Measurements from ENCODE around the gene SLC19A1.
"Not testable (repeated sequence)": the region's sequence is repeated elsewhere in the genome, so short reads cannot be mapped to it uniquely, and the experiment has no call there.

SLC19A1 gene

GRCh38 chr21:45562965-45563364 lies 20.7 kb upstream of the SLC19A1 start:
- H3K4me3 ChIP-seq (ENCODE audit: low read length) = no peak overlapping the region
- peak; percentile 61 for DNase-seq (ENCODE audit: low read depth)
- TF ChIP-seq CTCF (conservative IDR thresholded peaks at IDR 0.05; ENCODE audit: low read length) = no peak

DNA sequence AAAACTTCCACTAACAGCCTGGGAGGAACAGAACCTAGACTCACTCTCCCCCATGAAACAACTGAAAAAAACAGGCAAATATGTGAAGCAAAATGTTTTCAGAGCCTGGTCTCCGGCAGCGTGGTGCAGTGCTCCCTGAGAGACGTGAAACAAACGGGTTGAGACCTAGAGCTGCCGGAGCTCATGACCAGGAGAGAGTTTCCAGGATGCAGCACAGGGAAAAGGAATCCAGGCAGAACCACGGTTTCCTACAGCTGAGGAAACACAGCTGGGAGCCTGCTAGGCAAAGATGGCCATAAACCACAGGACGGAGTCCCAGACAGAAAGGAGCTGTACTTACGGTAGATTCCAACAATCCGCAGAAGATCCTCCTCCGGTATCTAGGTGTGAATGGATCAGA lies 20.2 kb upstream of the SLC19A1 start:
- DNase-seq (ENCODE audit: low read depth) = no peak
- no peak overlapping the region for H3K4me3 ChIP-seq (ENCODE audit: low read length)
- no peak for TF ChIP-seq CTCF (conservative IDR thresholded peaks at IDR 0.05; ENCODE audit: low read length)

DNA sequence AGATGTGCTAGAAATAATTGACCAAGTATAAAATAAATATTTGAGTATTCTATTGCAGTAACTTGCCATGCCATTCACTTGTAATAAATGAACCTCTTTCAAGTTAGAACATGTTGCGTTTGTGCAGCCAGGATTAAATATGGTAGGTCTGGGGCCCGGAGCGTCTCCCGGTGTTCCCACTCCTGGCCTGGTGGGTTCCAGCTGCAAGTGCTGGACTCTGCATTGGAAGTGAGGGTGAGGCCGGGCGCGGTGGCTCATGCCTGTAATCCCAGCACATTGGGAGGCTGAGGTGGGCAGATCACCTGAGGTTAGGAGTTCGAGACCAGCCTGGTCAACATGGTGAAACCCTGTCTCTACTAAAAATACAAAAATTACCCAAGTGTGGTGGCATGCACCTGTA lies 19.0 kb upstream of the SLC19A1 start:
- not testable (repeated sequence) for DNase-seq (ENCODE audit: low read depth)

DNA sequence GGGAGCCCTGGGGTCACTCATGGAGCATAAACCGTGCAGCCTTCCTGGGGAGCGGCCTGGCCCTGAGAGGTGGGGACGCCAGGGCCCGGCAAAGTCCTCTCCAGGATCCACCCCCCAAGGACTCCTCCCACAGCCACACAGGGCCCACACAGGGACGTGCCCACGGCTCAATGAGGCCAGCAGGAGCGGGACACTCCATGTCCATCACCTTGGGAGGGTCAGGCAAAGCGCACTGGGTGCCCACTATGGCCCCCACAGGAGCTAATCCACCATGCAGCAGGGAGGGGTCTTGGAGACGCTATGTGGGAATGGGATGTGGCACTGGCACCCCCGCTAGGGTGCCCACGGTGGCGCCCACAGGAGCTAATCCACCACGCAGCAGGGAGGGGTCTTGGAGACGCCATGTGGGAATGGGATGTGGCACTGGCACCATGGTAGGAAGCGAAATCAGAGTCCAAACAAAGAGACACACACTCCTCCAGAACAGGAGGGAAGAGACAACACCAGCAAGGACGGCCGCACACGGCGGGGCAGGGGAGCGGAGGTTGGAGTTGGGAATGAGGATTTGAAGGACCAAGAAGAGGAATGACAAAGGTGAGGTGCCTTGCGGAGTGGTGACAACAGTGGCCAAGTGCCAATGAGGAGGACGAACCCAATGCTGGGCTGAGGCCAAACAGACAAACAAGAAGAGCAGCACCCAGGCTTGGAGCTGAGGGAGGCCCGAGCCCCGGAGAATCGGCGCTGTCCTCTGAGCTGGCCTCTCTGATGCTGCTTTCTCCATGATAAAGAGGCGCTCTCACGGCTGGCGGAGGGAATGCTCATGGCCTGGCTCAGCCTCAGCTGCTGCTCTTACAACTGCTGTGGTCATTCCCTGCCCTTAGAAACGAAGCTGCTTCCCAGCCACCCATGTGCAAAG lies 18.1 kb upstream of the SLC19A1 start:
- no peak for DNase-seq (ENCODE audit: low read depth)
- H3K4me3 ChIP-seq (ENCODE audit: low read length) = no peak overlapping the region
- no peak for TF ChIP-seq CTCF (conservative IDR thresholded peaks at IDR 0.05; ENCODE audit: low read length)

More for the DNA sequence above, 19.0 kb upstream of the SLC19A1 start:
- H3K4me3 ChIP-seq (ENCODE audit: low read length) = not testable (repeated sequence)

GRCh38 chr21:45559216-45560105 lies 17.2 kb upstream of the SLC19A1 start:
- DNase-seq (ENCODE audit: low read depth) = no peak
- no peak overlapping the region for H3K4me3 ChIP-seq (ENCODE audit: low read length)
- no peak for TF ChIP-seq CTCF (conservative IDR thresholded peaks at IDR 0.05; ENCODE audit: low read length)

- H3K4me3 ChIP-seq (ENCODE audit: low read length) = no peak overlapping the region
- no peak for TF ChIP-seq CTCF (conservative IDR thresholded peaks at IDR 0.05; ENCODE audit: low read length)
- DNase-seq (ENCODE audit: low read depth) = no peak
These were observed 15.9 kb upstream of the SLC19A1 start for GRCh38 chr21:45558044-45558721.

DNA sequence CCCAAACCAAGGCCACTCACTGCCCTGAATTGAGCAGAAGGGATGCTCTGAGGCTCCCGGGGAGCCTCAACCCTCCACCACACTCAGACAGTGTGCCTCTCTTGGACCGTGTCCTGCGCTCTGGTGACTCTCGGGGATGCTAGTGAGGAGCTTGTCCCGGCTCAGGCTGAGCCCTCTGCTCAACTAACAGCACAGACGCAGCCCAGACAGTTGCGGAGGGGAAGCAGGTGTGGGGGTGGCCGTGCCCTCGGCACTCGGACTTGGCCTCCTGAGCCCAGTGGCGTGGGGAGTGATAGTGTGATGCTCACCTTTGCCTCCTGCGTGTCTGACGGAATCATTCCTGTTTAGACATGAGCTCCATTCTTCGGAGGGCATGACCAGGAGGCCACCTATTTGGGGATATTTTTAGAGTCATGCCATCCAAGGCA lies 15.4 kb upstream of the SLC19A1 start:
- DNase-seq (ENCODE audit: low read depth) = no peak
- H3K4me3 ChIP-seq (ENCODE audit: low read length) = no peak overlapping the region
- no peak for TF ChIP-seq CTCF (conservative IDR thresholded peaks at IDR 0.05; ENCODE audit: low read length)
